Measurements from ENCODE around the gene CSNK1G1.
A peak's percentile ranks its signal among the peaks of the same experiment; 100 is the strongest.
"Not testable (repeated sequence)": the region's sequence is repeated elsewhere in the genome, so short reads cannot be mapped to it uniquely, and the experiment has no call there.

Gene CSNK1G1

GRCh38 chr15:64355944-64356709 lies at the start of gene CSNK1G1:
Gene CSNK1G1 (minus strand): TSS chr15:64356173. CDS start chr15:64300499, 55,674 bp downstream.
- peak; percentile 95 for DNase-seq

- no peak for DNase-seq
Observed at GRCh38 chr15:64400583-64400982, 44.6 kb upstream of the CSNK1G1 start.

GRCh38 chr15:64398575-64398974 lies 42.6 kb upstream of the CSNK1G1 start:
- DNase-seq = no peak

- DNase-seq = no peak
Observed at GRCh38 chr15:64396789-64397188, 40.8 kb upstream of the CSNK1G1 start.

- DNase-seq = not testable (repeated sequence)
Observed at GRCh38 chr15:64392471-64392870, 36.5 kb upstream of the CSNK1G1 start.

- no peak for DNase-seq
Observed at GRCh38 chr15:64389036-64389435, 33.1 kb upstream of the CSNK1G1 start.

GRCh38 chr15:64387562-64388168 lies 31.7 kb upstream of the CSNK1G1 start, which contains the start of gene TRIP4:
Gene TRIP4 (plus strand): TSS chr15:64387836. CDS start chr15:64387864, 28 bp downstream.
- peak; percentile 97 for DNase-seq

GRCh38 chr15:64386291-64386690 lies 30.3 kb upstream of the CSNK1G1 start:
- no peak for DNase-seq

GRCh38 chr15:64383760-64384159 lies 27.8 kb upstream of the CSNK1G1 start:
- DNase-seq = no peak

GRCh38 chr15:64381000-64381751 lies 25.2 kb upstream of the CSNK1G1 start, which contains the start of gene PCLAF:
Gene PCLAF (minus strand): TSS chr15:64381441. CDS start chr15:64381371, 70 bp downstream.
- peak; percentile 96 for DNase-seq

- not testable (repeated sequence) for DNase-seq
Observed at GRCh38 chr15:64380130-64380870, 24.3 kb upstream of the CSNK1G1 start.

GRCh38 chr15:64379216-64379960 lies 23.4 kb upstream of the CSNK1G1 start:
- no peak for DNase-seq

GRCh38 chr15:64373360-64373759 lies 17.4 kb upstream of the CSNK1G1 start:
- DNase-seq = no peak

GRCh38 chr15:64371383-64371782 lies 15.4 kb upstream of the CSNK1G1 start:
- DNase-seq = not testable (repeated sequence)

- no peak for DNase-seq
Observed at GRCh38 chr15:64369078-64369607, 13.2 kb upstream of the CSNK1G1 start.

GRCh38 chr15:64361259-64361658 lies 5.3 kb upstream of the CSNK1G1 start:
- DNase-seq = no peak

GRCh38 chr15:64356710-64357040 lies 702 bp upstream of the CSNK1G1 start:
- DNase-seq = no peak

GRCh38 chr15:64355348-64355943 lies 527 bp downstream of the CSNK1G1 start:
- DNase-seq = no peak

GRCh38 chr15:64354688-64355344 lies 1.2 kb downstream of the CSNK1G1 start:
- no peak for DNase-seq

- no peak for DNase-seq
Observed at GRCh38 chr15:64351265-64351664, 4.7 kb downstream of the CSNK1G1 start.

- no peak for DNase-seq
Observed at GRCh38 chr15:64349375-64349774, 6.6 kb downstream of the CSNK1G1 start.
